Superior temporal gyrus (tissue), 1 donor: ENCODE data around the gene MRTFA.
"Not testable (repeated sequence)": the region's sequence is repeated elsewhere in the genome, so short reads cannot be mapped to it uniquely, and the experiment has no call there.

Experiments
- DNase-seq: peaks from one replicate; pipeline ENCODE4 v3.0.0-alpha.2; 2016; ENCODE audit errors: extremely low spot score

MRTFA gene

GRCh38 chr22:40521046-40521445, 115.5 kb downstream of the MRTFA start:
- DNase-seq = no peak

GRCh38 chr22:40520562-40520961, 116.0 kb downstream of the MRTFA start:
- no peak for DNase-seq

- no peak for DNase-seq
These were observed 116.6 kb downstream of the MRTFA start for GRCh38 chr22:40519948-40520331.

- DNase-seq = no peak
These were observed 117.1 kb downstream of the MRTFA start for GRCh38 chr22:40519284-40519947.

- no peak for DNase-seq
These were observed 117.7 kb downstream of the MRTFA start for GRCh38 chr22:40518840-40519239.

- no peak for DNase-seq
These were observed 118.9 kb downstream of the MRTFA start for GRCh38 chr22:40517631-40518030.

GRCh38 chr22:40516416-40516815, 120.1 kb downstream of the MRTFA start:
- DNase-seq = no peak

GRCh38 chr22:40512426-40513136, 123.9 kb downstream of the MRTFA start:
- DNase-seq = peak; percentile 45

- peak; percentile 46 for DNase-seq
These were observed 124.9 kb downstream of the MRTFA start for GRCh38 chr22:40511604-40512003.

- DNase-seq = no peak
These were observed 125.7 kb downstream of the MRTFA start for GRCh38 chr22:40510631-40511364.

GRCh38 chr22:40509401-40510134, 127.0 kb downstream of the MRTFA start:
- no peak for DNase-seq

- not testable (repeated sequence) for DNase-seq
These were observed 128.5 kb downstream of the MRTFA start for GRCh38 chr22:40508046-40508445.

GRCh38 chr22:40507491-40507890, 129.0 kb downstream of the MRTFA start:
- DNase-seq = no peak

- no peak for DNase-seq
These were observed 129.8 kb downstream of the MRTFA start for GRCh38 chr22:40506762-40507161.

GRCh38 chr22:40504285-40505249, 132.0 kb downstream of the MRTFA start:
- DNase-seq = no peak

- DNase-seq = no peak
These were observed 133.6 kb downstream of the MRTFA start for GRCh38 chr22:40502919-40503318.

GRCh38 chr22:40500465-40500786, 136.1 kb downstream of the MRTFA start:
- DNase-seq = not testable (repeated sequence)

- no peak for DNase-seq
These were observed 137.3 kb downstream of the MRTFA start for GRCh38 chr22:40499209-40499623.

GRCh38 chr22:40498420-40499208, 137.9 kb downstream of the MRTFA start:
- DNase-seq = no peak

GRCh38 chr22:40493441-40493840, 143.1 kb downstream of the MRTFA start:
- no peak for DNase-seq
